GM10248 (cell line): ENCODE measurements around the gene ZRANB3.
"Not testable (repeated sequence)": the region's sequence is repeated elsewhere in the genome, so short reads cannot be mapped to it uniquely, and the experiment has no call there.

Experiments
- CTCF ChIA-PET: fragments of 300-600 bp; sonication (Branson Sonifier 250); formaldehyde crosslinking; extraction: SDS; loops from one replicate; lab custom pipeline; 2021; ENCODE audit warnings: antibody characterized with exemption; lab: Yijun Ruan, JAX
- POLR2A ChIA-PET: fragments of 350-650 bp; sonication (Branson Sonifier 250); formaldehyde crosslinking; extraction: SDS; loops from one replicate; lab custom pipeline; 2020; ENCODE audit warnings: antibody characterized with exemption; lab: Yijun Ruan, JAX
- DNase-seq: peaks from one replicate; pipeline ENCODE4 v3.0.0; 2012; ENCODE audit errors: extremely low spot score
- TF ChIP-seq, protein P1 (sequence below): IDR thresholded peaks from 2 replicates; pipeline ENCODE4 v1.5.1; 2012; ENCODE audit warnings: mild to moderate bottlenecking, low read depth; ENCODE audit errors: extremely low read depth, missing control alignments, control extremely low read depth

The ZRANB3 gene

DNA sequence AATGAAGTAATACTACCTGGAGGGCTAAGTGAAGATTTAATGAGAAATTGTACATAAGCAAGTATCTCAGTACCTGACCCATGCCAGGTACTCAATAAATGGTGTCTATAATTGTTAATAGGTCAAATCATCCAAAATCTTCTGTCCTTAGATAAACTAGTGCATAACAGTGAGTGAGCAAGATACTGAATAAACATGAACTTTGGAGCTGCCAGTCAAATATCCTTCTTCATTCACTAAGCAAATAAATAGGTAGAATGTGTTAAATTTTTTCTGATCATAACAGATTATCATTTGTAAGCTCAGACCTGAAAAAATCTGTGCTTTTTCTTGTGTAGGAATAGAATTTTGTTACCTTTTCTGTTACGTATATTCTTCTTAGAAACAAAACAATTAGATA, 439.3 kb downstream of the ZRANB3 start:
- TF ChIP-seq, protein P1, sequence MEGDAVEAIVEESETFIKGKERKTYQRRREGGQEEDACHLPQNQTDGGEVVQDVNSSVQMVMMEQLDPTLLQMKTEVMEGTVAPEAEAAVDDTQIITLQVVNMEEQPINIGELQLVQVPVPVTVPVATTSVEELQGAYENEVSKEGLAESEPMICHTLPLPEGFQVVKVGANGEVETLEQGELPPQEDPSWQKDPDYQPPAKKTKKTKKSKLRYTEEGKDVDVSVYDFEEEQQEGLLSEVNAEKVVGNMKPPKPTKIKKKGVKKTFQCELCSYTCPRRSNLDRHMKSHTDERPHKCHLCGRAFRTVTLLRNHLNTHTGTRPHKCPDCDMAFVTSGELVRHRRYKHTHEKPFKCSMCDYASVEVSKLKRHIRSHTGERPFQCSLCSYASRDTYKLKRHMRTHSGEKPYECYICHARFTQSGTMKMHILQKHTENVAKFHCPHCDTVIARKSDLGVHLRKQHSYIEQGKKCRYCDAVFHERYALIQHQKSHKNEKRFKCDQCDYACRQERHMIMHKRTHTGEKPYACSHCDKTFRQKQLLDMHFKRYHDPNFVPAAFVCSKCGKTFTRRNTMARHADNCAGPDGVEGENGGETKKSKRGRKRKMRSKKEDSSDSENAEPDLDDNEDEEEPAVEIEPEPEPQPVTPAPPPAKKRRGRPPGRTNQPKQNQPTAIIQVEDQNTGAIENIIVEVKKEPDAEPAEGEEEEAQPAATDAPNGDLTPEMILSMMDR, result no peak
- ChIA-PET CTCF (interaction anchor here (0.9 to 1.3 kb wide), 2 partner anchors 22 to 29 kb away, joined by 3 to 4 read pairs; no protein-coding TSS in a partner anchor), POLR2A (no interaction called here)
- no peak for DNase-seq

DNA sequence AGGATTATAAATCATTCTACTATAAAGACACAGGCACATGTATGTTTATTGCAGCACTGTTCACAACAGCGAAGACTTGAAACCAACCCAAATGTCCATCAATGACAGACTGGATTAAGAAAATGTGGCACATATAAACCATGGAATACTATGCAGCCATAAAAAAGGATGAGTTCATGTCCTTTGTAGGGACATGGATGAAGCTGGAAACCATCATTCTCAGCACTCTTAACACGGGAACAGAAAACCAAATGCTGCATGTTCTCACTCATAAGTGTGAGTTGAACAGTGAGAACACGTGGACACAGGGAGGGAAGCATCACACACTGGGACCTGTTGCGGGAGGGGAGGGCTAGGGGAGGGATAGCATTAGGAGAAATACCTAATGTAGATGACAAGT, 441.4 kb downstream of the ZRANB3 start:
- POLR2A ChIA-PET, DNase-seq, CTCF ChIA-PET: not testable (repeated sequence)
